Fibroblast of lung (primary cell): ENCODE measurements around the gene HSPA12B. TPM values are rescaled to one million over a fixed set of nuclear protein-coding genes. Genes with fewer than 3 reads are reported as not detected.

Experiments used
- DNase-seq, 2 donors: peaks; one replicate each; pipeline versions ENCODE4 v3.0.0 to v3.0.0-alpha.2; 2010; ENCODE audit warnings: low read depth in 2 of 2
- H2AFZ ChIP-seq: 2 replicates; pipeline ENCODE4 v1.5.1; 2012; ENCODE audit warnings: low read length, control low read depth, inconsistent platforms
- H3K27ac ChIP-seq: 2 replicates; pipeline ENCODE4 v1.5.1; 2011; ENCODE audit warnings: low read length, control low read depth; ENCODE audit not compliant: insufficient read depth
- H3K27me3 ChIP-seq: 2 replicates; pipeline ENCODE4 v1.5.1; 2011; ENCODE audit warnings: mild to moderate bottlenecking, low read length; ENCODE audit not compliant: control insufficient read depth, insufficient read depth
- H3K36me3 ChIP-seq: 2 replicates; pipeline ENCODE4 v1.5.1; 2011; ENCODE audit warnings: low read length; ENCODE audit not compliant: control insufficient read depth, insufficient read depth
- H3K4me1 ChIP-seq: 2 replicates; pipeline ENCODE4 v1.5.1; 2011; ENCODE audit warnings: low read length; ENCODE audit not compliant: control insufficient read depth, insufficient read depth; ENCODE audit errors: extremely low read depth
- H3K4me2 ChIP-seq: 2 replicates; pipeline ENCODE4 v1.5.1; 2011; ENCODE audit warnings: low read length, control low read depth; ENCODE audit not compliant: insufficient read depth; ENCODE audit errors: extremely low read depth
- H3K4me3 ChIP-seq, 4 experiments: fragments of 200-600 bp in 1 of 4; sonication (generic) in 1 of 4; replicated peaks in 1 of 4; 2 replicates each; pipeline ENCODE4 v1.5.1; 2011 to 2016; ENCODE audit warnings: low read length in 4 of 4, low read depth in 3 of 4, mild to moderate bottlenecking in 3 of 4, control low read depth in 2 of 4, inconsistent platforms in 1 of 4, mixed read lengths in 1 of 4; ENCODE audit not compliant: insufficient read depth in 1 of 4; ENCODE audit errors: control extremely low read depth in 1 of 4
- H3K79me2 ChIP-seq: 2 replicates; pipeline ENCODE4 v1.5.1; 2012; ENCODE audit warnings: mild to moderate bottlenecking, low read length, inconsistent platforms; ENCODE audit not compliant: control insufficient read depth, insufficient read depth
- H3K9ac ChIP-seq: 2 replicates; pipeline ENCODE4 v1.5.1; 2011; ENCODE audit warnings: mild to moderate bottlenecking, low read length, control low read depth; ENCODE audit not compliant: insufficient read depth
- H3K9me3 ChIP-seq: 2 replicates; pipeline ENCODE4 v1.5.1; 2012; ENCODE audit warnings: low read depth, low read length; ENCODE audit not compliant: control insufficient read depth, insufficient read depth
- H4K20me1 ChIP-seq: 2 replicates; pipeline ENCODE4 v1.5.1; 2011; ENCODE audit warnings: low read length; ENCODE audit not compliant: control insufficient read depth, insufficient read depth; ENCODE audit errors: extremely low read depth
- EZH2 ChIP-seq: IDR thresholded peaks from 2 replicates; pipeline ENCODE4 v1.5.1; 2012; ENCODE audit warnings: low read length, control low read depth, mild to moderate bottlenecking; ENCODE audit errors: missing control alignments
- polyA plus RNA-seq, 2 donors: library from polyadenylated mRNA; depleted of rRNA in 1 of 2; stranded (reverse) in 1 of 2; unstranded in 1 of 2; fragments of >200 nt; gene quantifications; 2 replicates each; pipeline ENCODE4 v1.2.1, GENCODE V29; 2011 to 2012; ENCODE audit warnings: missing spikeins in 1 of 2
- total RNA-seq: library from RNA; depleted of rRNA; stranded (reverse); fragments of >200 nt; gene quantifications from 2 replicates; pipeline ENCODE4 v1.2.1, GENCODE V29; 2014
- TF ChIP-seq, protein P1 (sequence below), 2 donors: IDR thresholded peaks in 1 of 2; conservative IDR thresholded peaks in 1 of 2; 1 replicate in 1 of 2; 2 replicates in 1 of 2; pipeline ENCODE4 v1.5.1; 2011 to 2012; ENCODE audit warnings: low read length in 2 of 2, control low read depth in 1 of 2, inconsistent platforms in 1 of 2, low read depth in 1 of 2, mild to moderate bottlenecking in 1 of 2

Gene HSPA12B
- total and polyA plus RNA-seq, 2 donors (not counting 1 experiment from before 2014, with no cell fraction given): 0.02 to 0.17 TPM

DNA sequence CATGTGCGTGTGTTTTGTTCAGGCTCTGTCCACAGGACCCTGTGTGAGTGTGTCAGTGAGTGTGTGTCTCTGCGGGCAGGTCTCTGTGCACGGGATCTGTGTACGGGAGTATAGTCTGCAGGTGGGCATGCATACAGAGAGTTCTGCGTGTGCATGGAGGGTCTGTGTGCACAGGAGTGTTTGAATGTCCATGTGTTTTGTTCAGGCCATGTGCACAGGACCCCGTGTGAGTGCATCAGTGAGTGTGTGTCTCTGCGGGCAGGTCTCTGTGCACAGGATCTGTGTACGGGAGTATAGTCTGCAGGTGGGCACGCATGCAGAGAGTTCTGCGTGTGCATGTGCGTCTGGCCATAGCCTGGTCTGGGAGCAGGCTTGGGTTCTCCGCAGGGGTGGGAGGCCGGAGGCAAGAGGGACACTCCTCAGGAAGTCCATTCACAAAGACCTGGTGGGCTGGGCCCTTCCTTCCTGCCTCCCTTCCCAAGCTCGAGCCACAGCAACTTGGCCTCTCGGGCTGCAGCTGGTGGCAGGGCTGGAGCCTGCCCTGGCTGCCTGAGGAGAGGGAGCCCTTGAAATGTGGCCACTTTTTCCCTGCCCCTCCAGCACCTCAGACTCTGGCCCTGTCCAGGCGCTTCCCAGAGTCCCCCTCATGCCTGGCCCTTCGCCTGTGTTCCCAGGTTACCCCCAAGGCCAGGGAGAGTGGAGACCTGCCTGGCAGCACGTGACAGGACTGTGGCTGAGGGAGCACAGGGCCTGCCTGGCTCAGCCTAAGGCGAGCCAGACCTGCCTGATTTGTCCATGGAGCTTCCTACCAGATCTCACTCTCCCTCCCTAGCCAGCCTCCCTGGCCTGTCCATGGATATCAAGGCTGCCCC lies 6.8 kb downstream of the HSPA12B start:
- no peak for TF ChIP-seq EZH2
- TF ChIP-seq, protein P1, sequence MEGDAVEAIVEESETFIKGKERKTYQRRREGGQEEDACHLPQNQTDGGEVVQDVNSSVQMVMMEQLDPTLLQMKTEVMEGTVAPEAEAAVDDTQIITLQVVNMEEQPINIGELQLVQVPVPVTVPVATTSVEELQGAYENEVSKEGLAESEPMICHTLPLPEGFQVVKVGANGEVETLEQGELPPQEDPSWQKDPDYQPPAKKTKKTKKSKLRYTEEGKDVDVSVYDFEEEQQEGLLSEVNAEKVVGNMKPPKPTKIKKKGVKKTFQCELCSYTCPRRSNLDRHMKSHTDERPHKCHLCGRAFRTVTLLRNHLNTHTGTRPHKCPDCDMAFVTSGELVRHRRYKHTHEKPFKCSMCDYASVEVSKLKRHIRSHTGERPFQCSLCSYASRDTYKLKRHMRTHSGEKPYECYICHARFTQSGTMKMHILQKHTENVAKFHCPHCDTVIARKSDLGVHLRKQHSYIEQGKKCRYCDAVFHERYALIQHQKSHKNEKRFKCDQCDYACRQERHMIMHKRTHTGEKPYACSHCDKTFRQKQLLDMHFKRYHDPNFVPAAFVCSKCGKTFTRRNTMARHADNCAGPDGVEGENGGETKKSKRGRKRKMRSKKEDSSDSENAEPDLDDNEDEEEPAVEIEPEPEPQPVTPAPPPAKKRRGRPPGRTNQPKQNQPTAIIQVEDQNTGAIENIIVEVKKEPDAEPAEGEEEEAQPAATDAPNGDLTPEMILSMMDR (conservative IDR thresholded peaks at IDR 0.05 in 1 of 2, IDR thresholded peaks at IDR 0.05 in 1 of 2; ENCODE audit: low read depth in 1 of 2, low read length in 2 of 2): no peak
- Histone ChIP-seq H3K36me3 (no peaks in the 10 kb centered on the region), H3K4me1 (no peaks in the 10 kb centered on the region), H3K27me3 (no peaks in the 10 kb centered on the region), H3K27ac (no peak overlapping the region), H2AFZ (no peak overlapping the region), H4K20me1 (no peaks in the 10 kb centered on the region), H3K79me2 (no peaks in the 10 kb centered on the region), H3K9me3 (no peaks in the 10 kb centered on the region), H3K9ac (no peak overlapping the region), H3K4me2 (no peak overlapping the region), H3K4me3 (no peak overlapping the region)
- DNase-seq: no peak

DNA sequence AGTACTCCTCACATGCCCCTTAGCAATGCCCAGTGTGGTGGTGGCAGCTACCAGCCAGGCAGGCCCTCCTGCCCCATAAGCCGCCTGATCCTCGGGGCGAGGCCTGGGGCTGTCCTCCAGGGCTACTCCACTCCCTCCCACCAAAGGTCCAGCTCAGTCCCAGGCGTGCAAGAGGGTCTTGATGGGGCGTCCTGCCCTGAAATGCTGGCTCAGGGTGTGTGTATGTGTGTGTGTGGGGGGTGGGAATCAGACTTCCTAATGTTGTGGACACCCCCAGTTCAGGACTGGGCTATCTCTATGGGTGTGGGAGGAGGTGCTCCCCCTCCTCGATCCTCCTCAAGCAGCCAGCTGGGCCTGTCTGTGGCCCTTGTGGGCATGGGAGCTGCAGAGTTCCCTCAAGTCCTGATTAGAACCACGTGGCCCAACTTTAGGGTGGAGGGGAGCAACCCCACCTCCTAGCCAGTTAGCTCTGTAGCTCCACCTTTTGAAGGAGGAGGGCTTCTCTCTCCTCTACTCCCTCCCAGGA lies 7.5 kb downstream of the HSPA12B start:
- no peaks in the 10 kb centered on the region for H3K79me2 ChIP-seq
- DNase-seq: no peak
- H3K36me3 ChIP-seq: no peaks in the 10 kb centered on the region
- no peaks in the 10 kb centered on the region for H3K4me1 ChIP-seq
- no peaks in the 10 kb centered on the region for H3K27me3 ChIP-seq
- no peaks in the 10 kb centered on the region for H3K9me3 ChIP-seq
- H4K20me1 ChIP-seq: no peaks in the 10 kb centered on the region
- H3K27ac ChIP-seq: no peak overlapping the region
- H2AFZ ChIP-seq: no peak overlapping the region
- no peak overlapping the region for H3K9ac ChIP-seq
- TF ChIP-seq EZH2: no peak
- TF ChIP-seq, protein P1 (conservative IDR thresholded peaks at IDR 0.05 in 1 of 2, IDR thresholded peaks at IDR 0.05 in 1 of 2; ENCODE audit: low read depth in 1 of 2, low read length in 2 of 2): no peak
- H3K4me2 ChIP-seq: no peak overlapping the region
- no peak overlapping the region for H3K4me3 ChIP-seq

DNA sequence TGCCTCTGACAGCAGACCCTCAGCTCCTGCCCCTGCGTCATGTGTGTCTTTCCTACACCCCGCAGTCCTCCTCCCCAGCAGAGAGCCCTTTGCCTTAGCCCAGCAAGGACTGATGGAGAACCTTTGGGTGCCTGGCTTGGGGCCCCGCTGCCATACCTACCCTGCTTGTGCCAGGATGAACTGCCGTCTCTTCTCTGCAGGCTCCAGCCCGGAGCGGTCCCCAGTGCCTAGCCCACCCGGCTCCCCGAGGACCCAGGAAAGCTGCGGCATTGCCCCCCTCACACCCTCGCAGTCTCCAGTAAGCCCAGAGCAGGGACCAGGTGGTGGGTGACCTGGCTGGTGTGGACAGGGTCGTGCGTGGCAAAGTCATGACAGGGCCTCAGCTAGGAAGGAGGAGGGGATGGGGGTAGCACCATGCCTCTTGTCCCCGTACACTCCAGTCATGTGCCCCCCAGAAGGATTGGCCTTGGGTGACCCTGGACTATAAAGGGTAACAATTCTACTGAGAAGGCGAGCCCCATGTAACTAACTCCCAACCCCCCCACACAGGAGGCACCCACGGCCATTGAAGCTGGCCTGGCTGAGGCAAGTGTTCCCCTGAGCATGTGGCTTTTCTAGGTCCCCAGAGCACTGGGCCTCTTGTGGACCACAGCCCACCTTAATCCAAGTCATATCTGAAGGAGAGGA lies 8.3 kb downstream of the HSPA12B start:
- Histone ChIP-seq H3K27ac (no peak overlapping the region), H3K9ac (no peak overlapping the region), H3K36me3 (no peaks in the 10 kb centered on the region), H3K4me1 (no peaks in the 10 kb centered on the region), H3K9me3 (no peaks in the 10 kb centered on the region), H2AFZ (no peak overlapping the region), H4K20me1 (no peaks in the 10 kb centered on the region), H3K79me2 (no peaks in the 10 kb centered on the region), H3K4me2 (no peak overlapping the region), H3K27me3 (no peaks in the 10 kb centered on the region), H3K4me3 (no peak overlapping the region)
- no peak for DNase-seq
- TF ChIP-seq EZH2: no peak
